OCI-LY3 (cell line): ENCODE data around the gene ZNF521.

Source experiments
- EZH2phosphoT487 ChIP-seq: fragments of 200-600 bp; shearing (Covaris generic); IDR thresholded peaks from 2 replicates; pipeline ENCODE4 v1.6.1; 2018; ENCODE audit warnings: antibody characterized with exemption, mixed run types, low read depth
- TF ChIP-seq, protein P1 (sequence below): fragments of 200-600, 300-600 bp; sonication (generic); IDR thresholded peaks from 2 replicates; pipeline ENCODE4 v1.5.1; 2014; ENCODE audit warnings: antibody characterized with exemption, low read length, low read depth

DNA sequence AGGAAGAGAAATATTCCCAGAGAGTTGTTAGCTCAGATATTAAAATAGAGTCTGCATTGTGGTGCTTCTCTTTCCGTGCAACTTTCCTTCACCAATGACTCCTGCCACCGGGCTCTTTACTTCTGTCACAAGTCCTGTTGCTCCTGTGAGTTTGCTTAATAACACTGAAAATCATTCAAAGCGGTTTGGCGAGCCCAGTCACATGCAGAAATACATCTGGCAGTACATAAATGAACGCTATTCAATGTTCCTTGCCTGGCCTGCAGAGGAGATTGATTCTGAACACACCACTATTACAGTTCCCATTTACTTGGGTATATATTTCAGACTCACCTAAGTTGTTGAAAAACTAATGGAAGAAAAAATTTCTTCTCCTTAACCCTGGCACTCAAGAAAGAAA is 276.6 kb downstream of the ZNF521 start:
- TF ChIP-seq, protein P1, sequence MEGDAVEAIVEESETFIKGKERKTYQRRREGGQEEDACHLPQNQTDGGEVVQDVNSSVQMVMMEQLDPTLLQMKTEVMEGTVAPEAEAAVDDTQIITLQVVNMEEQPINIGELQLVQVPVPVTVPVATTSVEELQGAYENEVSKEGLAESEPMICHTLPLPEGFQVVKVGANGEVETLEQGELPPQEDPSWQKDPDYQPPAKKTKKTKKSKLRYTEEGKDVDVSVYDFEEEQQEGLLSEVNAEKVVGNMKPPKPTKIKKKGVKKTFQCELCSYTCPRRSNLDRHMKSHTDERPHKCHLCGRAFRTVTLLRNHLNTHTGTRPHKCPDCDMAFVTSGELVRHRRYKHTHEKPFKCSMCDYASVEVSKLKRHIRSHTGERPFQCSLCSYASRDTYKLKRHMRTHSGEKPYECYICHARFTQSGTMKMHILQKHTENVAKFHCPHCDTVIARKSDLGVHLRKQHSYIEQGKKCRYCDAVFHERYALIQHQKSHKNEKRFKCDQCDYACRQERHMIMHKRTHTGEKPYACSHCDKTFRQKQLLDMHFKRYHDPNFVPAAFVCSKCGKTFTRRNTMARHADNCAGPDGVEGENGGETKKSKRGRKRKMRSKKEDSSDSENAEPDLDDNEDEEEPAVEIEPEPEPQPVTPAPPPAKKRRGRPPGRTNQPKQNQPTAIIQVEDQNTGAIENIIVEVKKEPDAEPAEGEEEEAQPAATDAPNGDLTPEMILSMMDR = no peak
- no peak for TF ChIP-seq EZH2phosphoT487
